ENCODE data around the gene CTBP1.
A peak's percentile ranks its signal among the peaks of the same experiment; 100 is the strongest.

Gene CTBP1

GRCh38 chr4:1207603-1208265, 41.2 kb downstream of the CTBP1 start:
- DNase-seq, result peak; percentile 86

GRCh38 chr4:1207157-1207470, 41.8 kb downstream of the CTBP1 start:
- no peak for TF ChIP-seq CTCF (IDR thresholded peaks at IDR 0.05; ENCODE audit: low read depth, low read length)
- DNase-seq, result no peak
- Histone ChIP-seq H3K9me3 (ENCODE audit: severe bottlenecking) (no peaks in the 10 kb centered on the region), H3K4me3 (ENCODE audit: low read depth, low read length) (no peak overlapping the region), H3K27ac (peak overlapping the region; percentile 67), H3K27me3 (ENCODE audit: insufficient read depth, low read depth, severe bottlenecking) (no peaks in the 10 kb centered on the region), H3K36me3 (peaks cover 28% of the 10 kb centered on the region)

More at GRCh38 chr4:1207603-1208265, 41.2 kb downstream of the CTBP1 start:
- no peak for TF ChIP-seq CTCF (IDR thresholded peaks at IDR 0.05; ENCODE audit: low read depth, low read length)
- peak overlapping the region; percentile 95 for H3K27ac ChIP-seq
- peaks cover 34% of the 10 kb centered on the region for H3K36me3 ChIP-seq
- H3K27me3 ChIP-seq (ENCODE audit: insufficient read depth, low read depth, severe bottlenecking), result no peaks in the 10 kb centered on the region
- no peaks in the 10 kb centered on the region for H3K9me3 ChIP-seq (ENCODE audit: severe bottlenecking)
- H3K4me3 ChIP-seq (ENCODE audit: low read depth, low read length), result no peak overlapping the region

GRCh38 chr4:1206299-1207156, 42.4 kb downstream of the CTBP1 start:
- Histone ChIP-seq H3K27me3 (ENCODE audit: insufficient read depth, low read depth, severe bottlenecking) (no peaks in the 10 kb centered on the region), H3K36me3 (peaks cover 24% of the 10 kb centered on the region), H3K4me3 (ENCODE audit: low read depth, low read length) (no peak overlapping the region), H3K27ac (peak overlapping the region; percentile 67), H3K9me3 (ENCODE audit: severe bottlenecking) (no peaks in the 10 kb centered on the region)
- peak; percentile 8 for DNase-seq
- no peak for TF ChIP-seq CTCF (IDR thresholded peaks at IDR 0.05; ENCODE audit: low read depth, low read length)

- Histone ChIP-seq H3K36me3 (peaks cover 16% of the 10 kb centered on the region), H3K4me3 (ENCODE audit: low read depth, low read length) (no peak overlapping the region), H3K27ac (peak overlapping the region; percentile 49), H3K27me3 (ENCODE audit: insufficient read depth, low read depth, severe bottlenecking) (no peaks in the 10 kb centered on the region), H3K9me3 (ENCODE audit: severe bottlenecking) (no peaks in the 10 kb centered on the region)
- no peak for TF ChIP-seq CTCF (IDR thresholded peaks at IDR 0.05; ENCODE audit: low read depth, low read length)
- peak; percentile 15 for DNase-seq
Measured at GRCh38 chr4:1205586-1206298, 43.2 kb downstream of the CTBP1 start.

GRCh38 chr4:1204828-1205585, 43.9 kb downstream of the CTBP1 start:
- no peak for TF ChIP-seq CTCF (IDR thresholded peaks at IDR 0.05; ENCODE audit: low read depth, low read length)
- no peaks in the 10 kb centered on the region for H3K9me3 ChIP-seq (ENCODE audit: severe bottlenecking)
- peaks cover 15% of the 10 kb centered on the region for H3K36me3 ChIP-seq
- DNase-seq, result peak; percentile 9
- peak overlapping the region; percentile 44 for H3K27ac ChIP-seq
- no peak overlapping the region for H3K4me3 ChIP-seq (ENCODE audit: low read depth, low read length)
- H3K27me3 ChIP-seq (ENCODE audit: insufficient read depth, low read depth, severe bottlenecking), result no peaks in the 10 kb centered on the region
